IMR-90 (cell line): ENCODE measurements around the gene GRAMD1A. TPM values are rescaled to one million over a fixed set of nuclear protein-coding genes. Genes with fewer than 3 reads are reported as not detected.

Experiments used
- ATAC-seq: fragments of 200-7000 bp; cut with Tn5 transposase; 2 replicates; pipeline ENCODE4 v1.9.1; 2020; ENCODE audit warnings: low read depth, mild to moderate bottlenecking, moderate library complexity
- BruUV-seq: library from RNA; stranded (reverse); fragments of 400-500 nt; replicated peaks from 2 replicates; lab custom pipeline; 2021; lab: Mats Ljungman, UMichigan
- CTCF ChIA-PET: fragments of 300-600 bp; formaldehyde crosslinking; extraction: SDS; loops from one replicate; lab custom pipeline; 2021; ENCODE audit warnings: antibody characterized with exemption; lab: Yijun Ruan, JAX
- POLR2A ChIA-PET: fragments of 300-600 bp; sonication (Branson Sonifier 250); formaldehyde crosslinking; loops from one replicate; lab custom pipeline; 2022; ENCODE audit warnings: antibody characterized with exemption; ENCODE audit not compliant: unreplicated experiment; lab: Charles Lee
- DNase-seq: peaks from one replicate; pipeline ENCODE4 v3.0.0; 2013
- H2AFZ ChIP-seq: replicated peaks from 2 replicates; pipeline ENCODE3; 2013; ENCODE audit warnings: low read length, mild to moderate bottlenecking; ENCODE audit not compliant: poor library complexity
- H2AK5ac ChIP-seq: 2 replicates; pipeline ENCODE4 v1.6.1; 2013; ENCODE audit warnings: low read depth, low read length, inconsistent platforms
- H2AK9ac ChIP-seq: replicated peaks from 2 replicates; pipeline ENCODE3; 2013; ENCODE audit warnings: mild to moderate bottlenecking, low read depth, low read length, moderate library complexity; ENCODE audit not compliant: poor library complexity
- H2BK120ac ChIP-seq: 2 replicates; pipeline ENCODE4 v1.6.1; 2013; ENCODE audit warnings: low read depth, low read length, inconsistent platforms
- H2BK15ac ChIP-seq: 3 replicates; pipeline ENCODE4 v1.6.1; 2013; ENCODE audit warnings: low read depth, low read length, inconsistent platforms
- H2BK20ac ChIP-seq: 2 replicates; pipeline ENCODE4 v1.6.1; 2013; ENCODE audit warnings: low read depth, mild to moderate bottlenecking, inconsistent platforms, low read length, moderate library complexity
- H2BK5ac ChIP-seq: 2 replicates; pipeline ENCODE4 v1.6.1; 2013; ENCODE audit warnings: mild to moderate bottlenecking, low read depth, low read length, inconsistent platforms; ENCODE audit not compliant: poor library complexity, severe bottlenecking
- H3K14ac ChIP-seq: replicated peaks from 2 replicates; pipeline ENCODE4 v1.6.1; 2013; ENCODE audit warnings: low read depth, low read length, inconsistent platforms
- H3K18ac ChIP-seq: 2 replicates; pipeline ENCODE4 v1.6.1; 2013; ENCODE audit warnings: low read depth, low read length, control low read depth
- H3K23ac ChIP-seq: 2 replicates; pipeline ENCODE4 v1.6.1; 2013; ENCODE audit warnings: low read depth, low read length, inconsistent platforms
- H3K27ac ChIP-seq: 2 replicates; pipeline ENCODE4 v1.5.1; 2013; ENCODE audit warnings: mild to moderate bottlenecking, control low read depth, low read length; ENCODE audit not compliant: insufficient read depth
- H3K27me3 ChIP-seq: 2 replicates; pipeline ENCODE4 v1.6.1; 2013; ENCODE audit warnings: low read length; ENCODE audit not compliant: control insufficient read depth, insufficient read depth
- H3K36me3 ChIP-seq: 2 replicates; pipeline ENCODE4 v1.6.1; 2013; ENCODE audit warnings: low read length, mixed read lengths; ENCODE audit not compliant: control insufficient read depth, insufficient read depth
- H3K4ac ChIP-seq: 2 replicates; pipeline ENCODE4 v1.6.1; 2013; ENCODE audit warnings: low read depth, low read length, inconsistent platforms
- H3K4me1 ChIP-seq: 2 replicates; pipeline ENCODE4 v1.6.1; 2013; ENCODE audit warnings: low read length, mixed read lengths; ENCODE audit not compliant: control insufficient read depth, insufficient read depth
- H3K4me2 ChIP-seq: 2 replicates; pipeline ENCODE4 v1.6.1; 2013; ENCODE audit warnings: low read depth, mild to moderate bottlenecking, control low read depth, low read length, moderate library complexity
- H3K4me3 ChIP-seq: 2 replicates; pipeline ENCODE4 v1.5.1; 2013; ENCODE audit warnings: low read depth, mild to moderate bottlenecking, control low read depth, low read length, moderate library complexity; ENCODE audit not compliant: insufficient read depth
- H3K56ac ChIP-seq: 2 replicates; pipeline ENCODE4 v1.6.1; 2013; ENCODE audit warnings: low read length, inconsistent platforms; ENCODE audit not compliant: insufficient read depth; ENCODE audit errors: extremely low read depth
- H3K79me1 ChIP-seq, 2 experiments: 2 replicates each; pipeline ENCODE4 v1.6.1; 2013; ENCODE audit warnings: low read length in 2 of 2, inconsistent platforms in 1 of 2, low read depth in 1 of 2
- H3K9ac ChIP-seq: 2 replicates; pipeline ENCODE4 v1.6.1; 2013; ENCODE audit warnings: low read depth, low read length, control low read depth
- H3K9me1 ChIP-seq: 2 replicates; pipeline ENCODE4 v1.6.1; 2013; ENCODE audit warnings: low read length, inconsistent platforms; ENCODE audit not compliant: insufficient read depth
- H3K9me3 ChIP-seq: 2 replicates; pipeline ENCODE4 v1.6.1; 2013; ENCODE audit warnings: low read length; ENCODE audit not compliant: control insufficient read depth, insufficient read depth
- H4K20me1 ChIP-seq: 2 replicates; pipeline ENCODE4 v1.6.1; 2013; ENCODE audit warnings: low read length, inconsistent platforms; ENCODE audit not compliant: insufficient read depth
- H4K5ac ChIP-seq: 2 replicates; pipeline ENCODE4 v1.6.1; 2013; ENCODE audit warnings: mild to moderate bottlenecking, low read depth, low read length, control low read depth
- H4K8ac ChIP-seq, 2 experiments: 2 replicates each; pipeline ENCODE4 v1.6.1; 2013; ENCODE audit warnings: low read depth in 2 of 2, low read length in 2 of 2, control low read depth in 1 of 2, inconsistent platforms in 1 of 2
- H4K91ac ChIP-seq: 2 replicates; pipeline ENCODE4 v1.6.1; 2013; ENCODE audit warnings: low read depth, low read length, inconsistent platforms; ENCODE audit not compliant: insufficient read depth
- BHLHE40 ChIP-seq: fragments of 150-350 bp; IDR thresholded peaks from 2 replicates; pipeline ENCODE4 v1.6.1; 2016; ENCODE audit warnings: mild to moderate bottlenecking, low read depth, low read length
- CEBPB ChIP-seq: IDR thresholded peaks from 2 replicates; pipeline ENCODE4 v1.6.1; 2012; ENCODE audit warnings: low read depth, low read length, improper control_type of control experiment
- CHD1 ChIP-seq: IDR thresholded peaks from 2 replicates; pipeline ENCODE4 v1.6.1; 2012; ENCODE audit warnings: low read depth, low read length, improper control_type of control experiment
- CTCF ChIP-seq: conservative IDR thresholded peaks from 2 replicates; pipeline ENCODE4 v1.5.1; 2012; ENCODE audit warnings: mild to moderate bottlenecking, low read depth, low read length, improper control_type of control experiment
- FOS ChIP-seq: fragments of 150-350 bp; IDR thresholded peaks from 2 replicates; pipeline ENCODE4 v1.6.1; 2016; ENCODE audit warnings: low read depth, low read length
- MAFK ChIP-seq: IDR thresholded peaks from 2 replicates; pipeline ENCODE4 v1.6.1; 2012; ENCODE audit warnings: low read depth, low read length, improper control_type of control experiment
- MAZ ChIP-seq: IDR thresholded peaks from 2 replicates; pipeline ENCODE4 v1.6.1; 2012; ENCODE audit warnings: low read depth, mild to moderate bottlenecking, low read length, improper control_type of control experiment, moderate library complexity, borderline replicate concordance
- MXI1 ChIP-seq: IDR thresholded peaks from 2 replicates; pipeline ENCODE4 v1.6.1; 2012; ENCODE audit warnings: low read depth, mild to moderate bottlenecking, low read length, moderate library complexity, borderline replicate concordance
- NFE2L2 ChIP-seq: fragments of 150-350 bp; IDR thresholded peaks from 2 replicates; pipeline ENCODE4 v1.6.1; 2016; ENCODE audit warnings: low read depth, mild to moderate bottlenecking, low read length
- POLR2A ChIP-seq: IDR thresholded peaks from 2 replicates; pipeline ENCODE4 v1.6.1; 2012; ENCODE audit warnings: mild to moderate bottlenecking, low read depth, low read length
- RAD21 ChIP-seq: IDR thresholded peaks from 2 replicates; pipeline ENCODE4 v1.6.1; 2012; ENCODE audit warnings: low read length, improper control_type of control experiment
- RCOR1 ChIP-seq: IDR thresholded peaks from 2 replicates; pipeline ENCODE4 v1.6.1; 2012; ENCODE audit warnings: mild to moderate bottlenecking, low read length, improper control_type of control experiment; ENCODE audit not compliant: insufficient replicate concordance
- RFX5 ChIP-seq: IDR thresholded peaks from 2 replicates; pipeline ENCODE4 v1.8.0; 2012; ENCODE audit warnings: low read depth, mild to moderate bottlenecking, low read length, moderate library complexity
- SMC3 ChIP-seq: fragments of 150-350 bp; IDR thresholded peaks from 2 replicates; pipeline ENCODE4 v1.6.1; 2016; ENCODE audit warnings: low read depth, mild to moderate bottlenecking, antibody characterized with exemption, low read length, moderate library complexity
- USF2 ChIP-seq: fragments of 150-350 bp; IDR thresholded peaks from 2 replicates; pipeline ENCODE4 v1.6.1; 2017; ENCODE audit warnings: mild to moderate bottlenecking, antibody characterized with exemption, low read length, low read depth
- WGBS, 2 experiments: methylation state at CpG; one replicate each; pipeline versions ENCODE4 v1.1.5 to v1.1.7; 2013; ENCODE audit warnings: missing lambda C conversion rate in 2 of 2; ENCODE audit not compliant: insufficient read length in 1 of 2; ENCODE audit errors: extremely low coverage in 2 of 2; 5-methylcytosine and 5-hydroxymethylcytosine counted together
- dilution Hi-C: fragments of 300-500 bp; cut with HindIII; formaldehyde crosslinking; loops from one replicate; pipeline ENCODE4 v1.14.3; 2018; ENCODE audit warnings: low sequenced_read_pairs; ENCODE audit not compliant: unreplicated experiment
- in situ Hi-C: fragments of 300-500 bp; cut with MboI; formaldehyde crosslinking; loops from 3 replicates; pipeline ENCODE4 v1.14.3; 2019; ENCODE audit warnings: low sequenced_read_pairs, inconsistent platforms, mixed read lengths
- intact Hi-C: fragments of 100-400 bp; cut with micrococcal nuclease; formaldehyde crosslinking; loops from 2 replicates; pipeline ENCODE4 v1.10.0; 2022
- polyA plus RNA-seq, 3 experiments: library from polyadenylated mRNA; depleted of rRNA; stranded (reverse); fragments of >200 nt; gene quantifications; 2 replicates each; pipeline ENCODE4 v1.2.3, GENCODE V29; 2012; ENCODE audit warnings: low replicate concordance in 1 of 3
- total RNA-seq: library from RNA; depleted of rRNA; stranded (reverse); fragments of >200 nt; gene quantifications from 2 replicates; pipeline ENCODE4 v1.2.3, GENCODE V29; 2012
- TF ChIP-seq, protein P1 (sequence below): fragments of 150-350 bp; IDR thresholded peaks from 2 replicates; pipeline ENCODE4 v1.6.1; 2016; ENCODE audit warnings: low read depth, mild to moderate bottlenecking, low read length, moderate library complexity, borderline replicate concordance

The GRAMD1A gene
- total and polyA plus RNA-seq, 2 of the 4 experiments (the other 2 are of a cell fraction) = 11.1 to 63.0 TPM

DNA sequence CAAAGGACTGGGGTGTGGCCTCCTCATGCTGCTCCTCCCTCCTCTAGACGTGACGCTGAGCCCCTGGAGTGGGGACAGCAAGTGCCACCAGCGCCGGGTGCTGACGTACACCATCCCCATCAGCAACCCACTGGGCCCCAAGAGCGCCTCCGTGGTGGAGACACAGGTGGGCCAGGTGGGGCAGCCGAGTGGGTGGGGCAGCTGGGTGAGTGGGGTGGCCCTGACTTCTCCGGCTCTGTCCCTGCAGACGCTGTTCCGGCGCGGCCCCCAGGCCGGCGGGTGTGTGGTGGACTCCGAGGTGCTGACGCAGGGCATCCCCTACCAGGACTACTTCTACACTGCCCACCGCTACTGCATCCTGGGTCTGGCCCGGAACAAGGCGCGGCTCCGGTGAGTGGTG is 19.0 kb downstream of the GRAMD1A start:
- ATAC-seq (no peak), DNase-seq (no peak)
- no peak overlapping the region for H4K91ac ChIP-seq
- no peak overlapping the region for H4K8ac ChIP-seq
- no peak overlapping the region for H3K23ac ChIP-seq
- H2BK5ac ChIP-seq = no peak overlapping the region
- no peaks in the 10 kb centered on the region; a peak in 2 of 4 replicates for H3K79me1 ChIP-seq
- H2AK9ac ChIP-seq = peak overlapping the region; percentile 40
- peaks cover 80% of the 10 kb centered on the region for H3K36me3 ChIP-seq
- H2BK20ac ChIP-seq = no peak overlapping the region
- no peak overlapping the region for H3K4me2 ChIP-seq
- no peaks in the 10 kb centered on the region for H3K4me1 ChIP-seq
- dilution Hi-C loops (no loop called here), intact Hi-C loops (no loop called here), in situ Hi-C loops (no loop called here)
- no peaks in the 10 kb centered on the region for H3K9me3 ChIP-seq
- no peak overlapping the region for H3K4ac ChIP-seq
- no peak overlapping the region for H3K56ac ChIP-seq
- no TSS peak for BruUV-seq
- no peak overlapping the region for H3K27ac ChIP-seq
- H3K4me3 ChIP-seq = no peak overlapping the region
- TF ChIP-seq RAD21 = no peak
- no peak for TF ChIP-seq BHLHE40
- no peak for TF ChIP-seq MAZ
- no peak for TF ChIP-seq FOS
- no peak for TF ChIP-seq RCOR1
- TF ChIP-seq MAFK = no peak
- TF ChIP-seq NFE2L2 = no peak
- TF ChIP-seq, protein P1, sequence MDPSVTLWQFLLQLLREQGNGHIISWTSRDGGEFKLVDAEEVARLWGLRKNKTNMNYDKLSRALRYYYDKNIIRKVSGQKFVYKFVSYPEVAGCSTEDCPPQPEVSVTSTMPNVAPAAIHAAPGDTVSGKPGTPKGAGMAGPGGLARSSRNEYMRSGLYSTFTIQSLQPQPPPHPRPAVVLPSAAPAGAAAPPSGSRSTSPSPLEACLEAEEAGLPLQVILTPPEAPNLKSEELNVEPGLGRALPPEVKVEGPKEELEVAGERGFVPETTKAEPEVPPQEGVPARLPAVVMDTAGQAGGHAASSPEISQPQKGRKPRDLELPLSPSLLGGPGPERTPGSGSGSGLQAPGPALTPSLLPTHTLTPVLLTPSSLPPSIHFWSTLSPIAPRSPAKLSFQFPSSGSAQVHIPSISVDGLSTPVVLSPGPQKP = no peak
- no peak for TF ChIP-seq SMC3
- TF ChIP-seq CHD1 = no peak
- TF ChIP-seq CTCF = no peak
- no peak for TF ChIP-seq USF2
- no peak for TF ChIP-seq CEBPB
- no peak for TF ChIP-seq RFX5
- TF ChIP-seq MXI1 = no peak
- no peak for TF ChIP-seq POLR2A
- no peaks in the 10 kb centered on the region for H3K9me1 ChIP-seq
- POLR2A ChIA-PET = no interaction called here
- WGBS, 2 experiments = 98% methylated on average over 8 of the region's 22 CpGs; no CpG with 5 or more reads in 1 of the 2 experiments
- no peak overlapping the region for H4K5ac ChIP-seq
- no peak overlapping the region for H2AFZ ChIP-seq
- no peak overlapping the region for H2BK120ac ChIP-seq
- no peaks in the 10 kb centered on the region for H4K20me1 ChIP-seq
- H3K14ac ChIP-seq = no peak overlapping the region
- H2BK15ac ChIP-seq = no peak overlapping the region
- no peaks in the 10 kb centered on the region for H3K27me3 ChIP-seq
- H3K18ac ChIP-seq = no peak overlapping the region
- CTCF ChIA-PET = no interaction called here
- no peak overlapping the region for H2AK5ac ChIP-seq
- H3K9ac ChIP-seq = no peak overlapping the region
